PC-3 (cell line): ENCODE results near the gene PLAGL1. TPM values are rescaled to one million over a fixed set of nuclear protein-coding genes. Genes with fewer than 3 reads are reported as not detected.

Experiments used
- ATAC-seq: fragments of 200-7000 bp; cut with Tn5 transposase; 2 replicates; pipeline ENCODE4 v1.9.1; 2020; ENCODE audit warnings: mild to moderate bottlenecking, moderate library complexity
- BruUV-seq: library from RNA; stranded (reverse); fragments of 400-500 nt; replicated peaks from 2 replicates; lab custom pipeline; 2021; lab: Mats Ljungman, UMichigan
- CTCF ChIA-PET: fragments of 300-600 bp; sonication (Branson Sonifier 250); formaldehyde crosslinking; loops from one replicate; lab custom pipeline; 2022; ENCODE audit warnings: antibody characterized with exemption; lab: Charles Lee
- POLR2A ChIA-PET: fragments of 300-600 bp; sonication (Branson Sonifier 250); formaldehyde crosslinking; loops from one replicate; lab custom pipeline; 2022; ENCODE audit warnings: antibody characterized with exemption; ENCODE audit not compliant: unreplicated experiment; lab: Charles Lee
- DNase-seq: peaks from one replicate; pipeline ENCODE4 v3.0.0-alpha.2; 2015
- H2AFZ ChIP-seq: fragments of 300-600 bp; sonication (generic); 2 replicates; pipeline ENCODE4 v1.6.0; 2016; ENCODE audit warnings: antibody characterized with exemption, low read length
- H3F3A ChIP-seq: fragments of 300-600 bp; sonication (generic); one replicate; pipeline ENCODE4 v1.6.0; 2017; ENCODE audit warnings: antibody characterized with exemption, low read length, control low read depth, mild to moderate bottlenecking; ENCODE audit not compliant: unreplicated experiment
- H3K27ac ChIP-seq: fragments of 300-600 bp; sonication (generic); 2 replicates; pipeline ENCODE4 v1.5.1; 2016; ENCODE audit warnings: mild to moderate bottlenecking, low read length
- H3K27me3 ChIP-seq: fragments of 300-600 bp; sonication (generic); 2 replicates; pipeline ENCODE4 v1.6.1; 2016; ENCODE audit warnings: low read length, mixed read lengths
- H3K36me3 ChIP-seq: fragments of 300-600 bp; sonication (generic); 2 replicates; pipeline ENCODE4 v1.6.1; 2016; ENCODE audit warnings: low read depth, mixed run types, low read length, mixed read lengths
- H3K4me1 ChIP-seq: fragments of 300-600 bp; sonication (generic); 2 replicates; pipeline ENCODE4 v1.5.1; 2016; ENCODE audit warnings: low read length; ENCODE audit not compliant: insufficient read depth
- H3K4me2 ChIP-seq: fragments of 300-600 bp; sonication (generic); 2 replicates; pipeline ENCODE4 v1.6.0; 2016; ENCODE audit warnings: low read length
- H3K4me3 ChIP-seq: fragments of 300-600 bp; sonication (generic); 2 replicates; pipeline ENCODE4 v1.5.1; 2016; ENCODE audit warnings: mild to moderate bottlenecking, low read length, mixed read lengths
- H3K79me2 ChIP-seq: fragments of 300-600 bp; sonication (generic); 2 replicates; pipeline ENCODE4 v1.6.1; 2017; ENCODE audit warnings: low read length, mixed read lengths
- H3K9ac ChIP-seq: fragments of 300-600 bp; sonication (generic); 2 replicates; pipeline ENCODE4 v1.6.0; 2016; ENCODE audit warnings: mild to moderate bottlenecking, low read length
- H3K9me2 ChIP-seq: fragments of 300-600 bp; sonication (generic); replicated peaks from 2 replicates; pipeline ENCODE4 v1.6.1; 2016; ENCODE audit warnings: mixed run types, low read length, mixed read lengths
- H3K9me3 ChIP-seq: fragments of 300-600 bp; sonication (generic); 2 replicates; pipeline ENCODE4 v1.6.1; 2016; ENCODE audit warnings: low read length, mixed read lengths
- H4K20me1 ChIP-seq: fragments of 300-600 bp; sonication (generic); 2 replicates; pipeline ENCODE4 v1.6.1; 2016; ENCODE audit warnings: low read length, mixed read lengths
- CTCF ChIP-seq: fragments of 300-600 bp; sonication (generic); conservative IDR thresholded peaks from 2 replicates; pipeline ENCODE4 v1.5.1; 2017; ENCODE audit warnings: antibody characterized with exemption, low read depth, mild to moderate bottlenecking, low read length
- EZH2 ChIP-seq: fragments of 300-600 bp; sonication (generic); IDR thresholded peaks from one replicate; pipeline ENCODE4 v1.6.1; 2017; ENCODE audit warnings: antibody characterized with exemption, mild to moderate bottlenecking, low read length; ENCODE audit not compliant: unreplicated experiment
- EZH2phosphoT487 ChIP-seq: fragments of 300-600 bp; sonication (generic); IDR thresholded peaks from 2 replicates; pipeline ENCODE4 v1.6.1; 2018; ENCODE audit warnings: mild to moderate bottlenecking, antibody characterized with exemption, low read length, borderline replicate concordance
- intact Hi-C: fragments of 100-400 bp; cut with micrococcal nuclease; formaldehyde crosslinking; loops from 2 replicates; pipeline ENCODE4 v1.9.0; 2023
- total RNA-seq: library from RNA; depleted of rRNA; stranded (reverse); fragments of >200 nt; gene quantifications from 2 replicates; pipeline ENCODE4 v1.2.3, GENCODE V29; 2014

The PLAGL1 gene
- total RNA-seq, 1 experiment from 2014 or later: 14.4 TPM

DNA sequence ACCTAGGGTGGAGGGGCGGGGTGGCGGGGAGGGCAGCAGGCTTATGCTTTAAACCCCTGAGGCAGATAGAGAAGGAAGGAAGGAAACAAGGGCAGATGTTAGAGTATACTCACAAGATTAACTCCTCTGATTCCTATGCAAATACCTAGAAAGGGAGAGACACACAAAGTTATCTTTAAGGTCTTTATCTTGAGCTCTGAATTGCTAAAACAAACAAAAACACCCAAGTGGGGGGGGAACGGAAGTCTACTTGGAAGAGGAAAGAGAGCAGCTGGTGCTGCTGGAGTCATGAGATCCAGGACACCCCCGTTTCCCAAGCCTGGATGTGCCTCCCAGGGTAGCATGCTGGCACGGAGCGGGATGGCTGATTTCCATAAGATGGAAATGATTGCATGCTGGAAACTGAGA is 43.4 kb downstream of the PLAGL1 start:
- H3K9ac ChIP-seq: no peak overlapping the region
- BruUV-seq: no TSS peak
- DNase-seq (no peak), ATAC-seq (no peak)
- TF ChIP-seq EZH2: no peak
- H3F3A ChIP-seq: no peaks in the 10 kb centered on the region
- intact Hi-C loops: no loop called here
- H3K27me3 ChIP-seq: no peaks in the 10 kb centered on the region
- no peaks in the 10 kb centered on the region for H3K79me2 ChIP-seq
- no peaks in the 10 kb centered on the region for H3K9me2 ChIP-seq
- no peak overlapping the region for H2AFZ ChIP-seq
- CTCF ChIA-PET: no interaction called here
- no peak overlapping the region for H3K27ac ChIP-seq
- H3K4me1 ChIP-seq: no peaks in the 10 kb centered on the region
- no peaks in the 10 kb centered on the region for H4K20me1 ChIP-seq
- H3K36me3 ChIP-seq: peaks cover 3% of the 10 kb centered on the region; the same call in 1 of the 2 replicates
- POLR2A ChIA-PET: no interaction called here
- H3K4me3 ChIP-seq: no peak overlapping the region
- H3K4me2 ChIP-seq: no peak overlapping the region
- H3K9me3 ChIP-seq: no peaks in the 10 kb centered on the region

DNA sequence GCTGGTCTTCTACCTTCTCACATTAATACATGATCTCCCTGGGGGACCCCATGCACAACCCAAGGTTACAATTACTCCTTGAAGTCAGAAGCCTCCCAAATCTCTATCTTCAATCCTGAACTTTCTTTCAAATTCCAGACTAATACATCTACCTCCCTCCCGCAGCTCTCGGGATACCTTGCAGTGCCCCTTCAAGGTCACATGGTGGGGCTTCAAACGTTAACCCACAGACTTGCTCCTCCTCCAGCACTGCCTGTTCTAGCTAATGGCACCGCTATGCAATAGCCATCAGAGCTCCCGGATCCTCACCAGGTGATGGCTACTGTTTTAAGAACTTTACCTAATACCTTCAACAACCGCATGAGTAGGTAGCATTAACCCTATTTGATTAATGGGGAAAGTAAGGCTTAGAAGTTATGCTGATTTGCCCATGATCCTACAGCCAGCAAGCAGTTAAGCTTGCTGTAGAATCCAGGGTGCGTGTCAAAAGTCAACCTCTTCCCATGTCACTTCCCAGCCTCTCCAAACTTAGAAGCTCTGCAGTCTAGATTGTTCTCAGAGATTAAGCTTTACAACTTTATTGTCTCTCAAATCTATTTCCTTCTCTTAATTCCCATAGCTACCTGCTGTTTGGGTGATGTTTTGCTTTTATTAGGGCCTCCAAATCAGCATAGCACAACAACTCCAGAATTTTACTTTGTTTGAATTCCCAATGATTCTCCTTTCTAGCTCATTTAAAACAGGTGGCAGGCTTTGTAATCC is 44.7 kb downstream of the PLAGL1 start:
- H3K27me3 ChIP-seq: no peaks in the 10 kb centered on the region
- H3K4me2 ChIP-seq: no peak overlapping the region
- no peak overlapping the region for H2AFZ ChIP-seq
- H3K9me2 ChIP-seq: no peaks in the 10 kb centered on the region
- ChIA-PET CTCF (no interaction called here), POLR2A (interaction anchor here (0.7 kb wide), 1 partner anchor 450 kb away, joined by 4 read pairs; no protein-coding TSS in a partner anchor)
- DNase-seq (no peak), ATAC-seq (no peak)
- H3K4me3 ChIP-seq: no peak overlapping the region
- no TSS peak for BruUV-seq
- peaks cover 3% of the 10 kb centered on the region; the same call in 1 of the 2 replicates for H3K36me3 ChIP-seq
- no peaks in the 10 kb centered on the region for H3K79me2 ChIP-seq
- intact Hi-C loops: no loop called here
- TF ChIP-seq EZH2 (no peak), CTCF (no peak), EZH2phosphoT487 (no peak)
- H3K9me3 ChIP-seq: no peaks in the 10 kb centered on the region
- H3K4me1 ChIP-seq: no peaks in the 10 kb centered on the region
- H4K20me1 ChIP-seq: no peaks in the 10 kb centered on the region
- H3K27ac ChIP-seq: no peak overlapping the region
- no peaks in the 10 kb centered on the region for H3F3A ChIP-seq
- H3K9ac ChIP-seq: no peak overlapping the region

GRCh38 chr6:143961886-143962878 is 45.9 kb downstream of the PLAGL1 start:
- H4K20me1 ChIP-seq: no peaks in the 10 kb centered on the region
- H3K4me1 ChIP-seq: no peaks in the 10 kb centered on the region
- POLR2A ChIA-PET: no interaction called here
- no peak overlapping the region for H3K4me2 ChIP-seq
- TF ChIP-seq CTCF: 0 out of 2 replicates have a peak, but pooled peaks have one; percentile 10
- TF ChIP-seq EZH2: no peak
- TF ChIP-seq EZH2phosphoT487: no peak
- intact Hi-C loops: no loop called here
- H3K9me3 ChIP-seq: no peaks in the 10 kb centered on the region
- no peak overlapping the region for H3K9ac ChIP-seq
- no peak overlapping the region for H3K4me3 ChIP-seq
- no peaks in the 10 kb centered on the region for H3F3A ChIP-seq
- H3K27ac ChIP-seq: no peak overlapping the region
- no peaks in the 10 kb centered on the region for H3K9me2 ChIP-seq
- H3K36me3 ChIP-seq: peaks cover 3% of the 10 kb centered on the region; the same call in 1 of the 2 replicates
- H3K79me2 ChIP-seq: no peaks in the 10 kb centered on the region
- no peak for DNase-seq
- H2AFZ ChIP-seq: no peak overlapping the region
- no TSS peak for BruUV-seq
- no peaks in the 10 kb centered on the region for H3K27me3 ChIP-seq
- CTCF ChIA-PET: no interaction called here
- ATAC-seq: no peak
